Measurements from ENCODE around the gene FNDC5.

Gene FNDC5

GRCh38 chr1:32898958-32899357, 28.2 kb upstream of the FNDC5 start:
- H3K79me2 ChIP-seq (ENCODE audit: insufficient read depth, low read length) = no peaks in the 10 kb centered on the region
- H3K9me3 ChIP-seq (ENCODE audit: insufficient read depth, low read length) = no peaks in the 10 kb centered on the region
- no peak overlapping the region for H2AFZ ChIP-seq (ENCODE audit: low read depth, low read length, severe bottlenecking)
- H4K20me1 ChIP-seq (ENCODE audit: low read depth, low read length) = no peaks in the 10 kb centered on the region
- no peak overlapping the region for H3K4me2 ChIP-seq (ENCODE audit: low read depth, low read length, poor library complexity, severe bottlenecking)
- H3K4me3 ChIP-seq (ENCODE audit: insufficient read depth, low read length, poor library complexity, severe bottlenecking) = no peak overlapping the region
- no peak overlapping the region for H3K9ac ChIP-seq (ENCODE audit: low read length)
- TF ChIP-seq CTCF (IDR thresholded peaks at IDR 0.05; ENCODE audit: insufficient read depth, low read length, poor library complexity, severe bottlenecking) (no peak), EZH2phosphoT487 (conservative IDR thresholded peaks at IDR 0.05; ENCODE audit: low read length) (no peak)
- H3K9me2 ChIP-seq (replicated peaks; ENCODE audit: insufficient read depth, low read length) = no peaks in the 10 kb centered on the region
- H3F3A ChIP-seq (ENCODE audit: insufficient read depth) = no peaks in the 10 kb centered on the region
- no peaks in the 10 kb centered on the region for H3K36me3 ChIP-seq (ENCODE audit: low read length)
- no peaks in the 10 kb centered on the region for H3K27me3 ChIP-seq (ENCODE audit: low read length)
- H3K27ac ChIP-seq (ENCODE audit: low read depth, low read length) = no peak overlapping the region

- H3F3A ChIP-seq (ENCODE audit: insufficient read depth) = no peaks in the 10 kb centered on the region
- H3K27me3 ChIP-seq (ENCODE audit: low read length) = no peaks in the 10 kb centered on the region
- no peaks in the 10 kb centered on the region for H3K79me2 ChIP-seq (ENCODE audit: insufficient read depth, low read length)
- no peaks in the 10 kb centered on the region for H3K9me3 ChIP-seq (ENCODE audit: insufficient read depth, low read length)
- H3K4me3 ChIP-seq (ENCODE audit: insufficient read depth, low read length, poor library complexity, severe bottlenecking) = no peak overlapping the region
- no peak overlapping the region for H2AFZ ChIP-seq (ENCODE audit: low read depth, low read length, severe bottlenecking)
- H3K27ac ChIP-seq (ENCODE audit: low read depth, low read length) = no peak overlapping the region
- no peak for TF ChIP-seq CTCF (IDR thresholded peaks at IDR 0.05; ENCODE audit: insufficient read depth, low read length, poor library complexity, severe bottlenecking)
- no peak for TF ChIP-seq EZH2phosphoT487 (conservative IDR thresholded peaks at IDR 0.05; ENCODE audit: low read length)
- H3K9me2 ChIP-seq (replicated peaks; ENCODE audit: insufficient read depth, low read length) = no peaks in the 10 kb centered on the region
- H4K20me1 ChIP-seq (ENCODE audit: low read depth, low read length) = no peaks in the 10 kb centered on the region
- no peaks in the 10 kb centered on the region for H3K36me3 ChIP-seq (ENCODE audit: low read length)
- H3K4me2 ChIP-seq (ENCODE audit: low read depth, low read length, poor library complexity, severe bottlenecking) = no peak overlapping the region
- H3K9ac ChIP-seq (ENCODE audit: low read length) = no peak overlapping the region
Measured at GRCh38 chr1:32898056-32898455, 27.3 kb upstream of the FNDC5 start.

- H3K27me3 ChIP-seq (ENCODE audit: low read length) = no peaks in the 10 kb centered on the region
Measured at GRCh38 chr1:32897082-32898049, 26.7 kb upstream of the FNDC5 start.

More at GRCh38 chr1:32897082-32898049, 26.7 kb upstream of the FNDC5 start:
- Histone ChIP-seq H4K20me1 (ENCODE audit: low read depth, low read length) (no peaks in the 10 kb centered on the region), H3K79me2 (ENCODE audit: insufficient read depth, low read length) (no peaks in the 10 kb centered on the region), H3K4me2 (ENCODE audit: low read depth, low read length, poor library complexity, severe bottlenecking) (no peak overlapping the region), H3K9ac (ENCODE audit: low read length) (no peak overlapping the region), H3K9me3 (ENCODE audit: insufficient read depth, low read length) (no peaks in the 10 kb centered on the region), H3K36me3 (ENCODE audit: low read length) (no peaks in the 10 kb centered on the region), H3F3A (ENCODE audit: insufficient read depth) (no peaks in the 10 kb centered on the region), H3K27ac (ENCODE audit: low read depth, low read length) (no peak overlapping the region), H3K4me3 (ENCODE audit: insufficient read depth, low read length, poor library complexity, severe bottlenecking) (no peak overlapping the region), H3K9me2 (replicated peaks; ENCODE audit: insufficient read depth, low read length) (no peaks in the 10 kb centered on the region), H2AFZ (ENCODE audit: low read depth, low read length, severe bottlenecking) (no peak overlapping the region)
- no peak for TF ChIP-seq CTCF (IDR thresholded peaks at IDR 0.05; ENCODE audit: insufficient read depth, low read length, poor library complexity, severe bottlenecking)
- no peak for TF ChIP-seq EZH2phosphoT487 (conservative IDR thresholded peaks at IDR 0.05; ENCODE audit: low read length)

Measured in SU-DHL-6 (cell line).